ENCODE measurements around the gene DIDO1. TPM values are rescaled to one million over a fixed set of nuclear protein-coding genes. Genes with fewer than 3 reads are reported as not detected.

DIDO1 gene
- total RNA-seq, 4 donors from 2014 or later = 54.2 to 105 (median 70.7) TPM

DNA sequence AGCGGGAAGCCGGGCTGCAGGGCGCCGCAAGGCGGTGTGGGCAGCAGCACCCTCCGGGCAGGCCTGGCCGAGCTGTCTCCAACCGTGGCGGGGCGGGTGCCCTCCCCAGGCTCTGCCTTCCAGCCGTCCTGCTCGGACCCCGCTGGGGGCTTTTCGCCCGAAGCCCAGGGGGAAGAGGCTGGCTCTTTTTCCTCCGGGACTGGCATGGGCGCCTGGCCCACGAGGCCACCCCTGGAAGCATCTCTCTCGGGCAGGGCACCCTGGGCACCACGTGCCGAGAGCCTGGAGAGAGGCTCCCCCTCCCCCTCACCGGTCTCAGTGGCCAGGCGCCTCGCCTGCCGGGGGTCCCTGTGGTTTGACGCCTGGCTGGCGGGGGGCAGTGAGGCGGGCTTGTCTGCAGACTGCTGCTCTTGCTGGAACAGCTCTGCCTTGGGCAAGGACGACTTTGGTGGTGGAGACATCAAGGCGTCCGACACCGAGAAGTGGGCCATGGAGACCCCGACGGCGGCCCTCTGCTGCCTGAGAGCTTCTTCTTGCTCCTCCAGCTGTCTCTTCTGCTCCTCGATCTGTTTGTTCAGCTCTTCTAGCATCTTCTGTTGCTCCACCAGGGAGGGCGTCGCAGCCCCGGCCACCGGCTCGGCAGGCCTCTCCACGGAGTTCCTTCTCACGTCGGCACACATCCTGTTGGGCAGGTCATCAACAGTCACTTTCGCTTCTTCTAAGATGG, 45.2 kb downstream of the DIDO1 start:
- no peak for DNase-seq (ENCODE audit: low spot score in 2 of 2)
- TF ChIP-seq POLR2A (IDR thresholded peaks at IDR 0.05) = no peak
- TF ChIP-seq, protein P1, sequence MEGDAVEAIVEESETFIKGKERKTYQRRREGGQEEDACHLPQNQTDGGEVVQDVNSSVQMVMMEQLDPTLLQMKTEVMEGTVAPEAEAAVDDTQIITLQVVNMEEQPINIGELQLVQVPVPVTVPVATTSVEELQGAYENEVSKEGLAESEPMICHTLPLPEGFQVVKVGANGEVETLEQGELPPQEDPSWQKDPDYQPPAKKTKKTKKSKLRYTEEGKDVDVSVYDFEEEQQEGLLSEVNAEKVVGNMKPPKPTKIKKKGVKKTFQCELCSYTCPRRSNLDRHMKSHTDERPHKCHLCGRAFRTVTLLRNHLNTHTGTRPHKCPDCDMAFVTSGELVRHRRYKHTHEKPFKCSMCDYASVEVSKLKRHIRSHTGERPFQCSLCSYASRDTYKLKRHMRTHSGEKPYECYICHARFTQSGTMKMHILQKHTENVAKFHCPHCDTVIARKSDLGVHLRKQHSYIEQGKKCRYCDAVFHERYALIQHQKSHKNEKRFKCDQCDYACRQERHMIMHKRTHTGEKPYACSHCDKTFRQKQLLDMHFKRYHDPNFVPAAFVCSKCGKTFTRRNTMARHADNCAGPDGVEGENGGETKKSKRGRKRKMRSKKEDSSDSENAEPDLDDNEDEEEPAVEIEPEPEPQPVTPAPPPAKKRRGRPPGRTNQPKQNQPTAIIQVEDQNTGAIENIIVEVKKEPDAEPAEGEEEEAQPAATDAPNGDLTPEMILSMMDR (IDR thresholded peaks at IDR 0.05) = no peak
- no peak overlapping the region for H3K4me3 ChIP-seq (ENCODE audit: low read depth, poor library complexity, severe bottlenecking)
- 94 to 95% methylated on average over 27 to 45 of the region's 45 CpGs for WGBS, 2 donors
- intact Hi-C loops (cut with DNase I; ENCODE audit: low total_unique reads) = no loop called here

DNA sequence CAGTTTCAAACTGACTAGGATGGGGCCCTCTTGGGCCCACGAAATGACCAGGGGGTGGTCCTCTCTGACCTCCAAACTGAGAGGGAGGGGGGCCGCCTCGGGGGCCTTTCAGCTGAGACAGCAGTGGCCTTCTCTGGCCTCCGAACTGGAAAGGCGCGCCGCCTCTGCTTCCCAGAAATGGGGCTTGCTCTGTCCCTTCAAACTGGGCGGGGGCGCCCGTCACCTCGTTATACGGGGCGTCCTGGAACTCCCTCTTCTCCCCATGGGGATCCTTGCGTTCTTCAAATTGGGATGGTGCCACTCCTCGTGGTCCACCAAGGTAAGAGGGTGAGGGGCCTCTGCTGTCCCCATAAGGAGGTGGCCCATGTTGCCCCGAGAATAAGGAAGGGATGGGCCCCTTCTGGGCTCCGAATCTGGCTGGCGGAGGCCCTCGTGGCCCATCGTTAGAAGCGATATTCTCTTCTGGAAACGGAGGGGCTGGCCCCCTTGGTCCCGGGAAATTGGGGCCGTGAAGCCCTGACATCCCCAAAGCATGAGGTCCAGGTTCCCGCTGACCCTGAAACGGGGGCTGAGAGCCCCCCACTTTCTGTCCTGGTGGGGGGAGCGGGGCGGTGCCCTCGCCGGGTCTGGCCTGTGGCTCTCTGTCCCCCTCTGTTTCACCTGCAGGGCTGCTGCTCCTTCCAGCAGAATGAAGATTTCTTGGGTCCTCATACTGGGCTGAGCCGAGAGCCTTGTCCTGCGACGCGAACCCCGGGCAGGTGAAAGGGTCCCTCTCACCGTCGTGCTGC, 46.0 kb downstream of the DIDO1 start:
- intact Hi-C loops (cut with DNase I; ENCODE audit: low total_unique reads) = no loop called here
- WGBS, 2 donors = 92 to 93% methylated on average over 37 of the region's 37 CpGs
- no peak for DNase-seq (ENCODE audit: low spot score in 2 of 2)
- TF ChIP-seq, protein P1 (IDR thresholded peaks at IDR 0.05) = no peak
- TF ChIP-seq POLR2A (IDR thresholded peaks at IDR 0.05) = no peak
- no peak overlapping the region for H3K4me3 ChIP-seq (ENCODE audit: low read depth, poor library complexity, severe bottlenecking)

DNA sequence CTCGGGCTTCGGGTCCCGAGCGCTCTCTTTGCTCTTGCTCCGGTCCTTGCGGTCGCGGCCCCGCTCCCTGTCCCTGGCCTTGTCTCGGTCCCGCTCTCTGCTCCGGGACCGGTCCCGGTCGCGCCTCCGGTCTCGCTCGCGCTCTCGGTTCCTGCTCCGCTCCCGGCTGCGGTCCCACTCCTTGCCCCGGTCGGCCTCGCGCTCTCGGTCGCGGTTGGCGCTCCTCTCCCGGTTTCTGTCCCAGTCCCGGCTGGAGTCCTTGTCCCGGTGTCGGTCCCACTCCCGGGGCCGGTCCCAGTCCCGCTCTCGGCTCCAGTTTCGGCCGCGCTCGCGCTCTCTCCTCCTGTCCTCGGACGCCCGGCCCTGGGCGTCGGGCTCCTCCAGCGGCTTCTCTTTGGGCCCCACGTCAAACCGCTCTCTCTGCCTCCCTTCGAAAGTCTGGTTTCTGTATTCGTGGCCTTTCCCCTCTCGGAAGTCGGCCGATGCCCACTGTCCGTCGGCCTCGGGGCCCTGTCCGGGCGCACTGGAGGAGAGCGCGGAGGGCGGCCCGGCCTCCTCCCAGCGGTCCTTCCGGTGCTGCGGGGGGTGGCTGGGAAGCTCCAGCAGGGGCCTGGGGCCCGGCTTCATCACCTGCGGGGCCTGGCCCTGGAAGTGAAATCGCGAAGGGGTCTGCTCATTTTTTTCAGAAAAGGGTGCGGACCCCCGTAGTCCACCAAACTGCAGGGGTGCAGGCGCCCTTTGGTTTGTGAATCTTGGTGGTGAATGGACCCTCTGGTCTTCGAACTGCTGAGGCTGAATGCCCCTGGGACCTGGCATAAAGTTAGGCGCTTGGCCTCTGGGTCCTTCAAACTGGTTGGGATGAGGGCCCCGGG, 46.8 kb downstream of the DIDO1 start:
- intact Hi-C loops (cut with DNase I; ENCODE audit: low total_unique reads) = loop anchor here (10.0 kb wide), 1 partner anchor 125 kb away; the partner anchor contains the start of gene BHLHE23
- 80 to 81% methylated on average over 77 to 80 of the region's 80 CpGs for WGBS, 2 donors
- no peak overlapping the region for H3K4me3 ChIP-seq (ENCODE audit: low read depth, poor library complexity, severe bottlenecking)
- no peak for DNase-seq (ENCODE audit: low spot score in 2 of 2)
- no peak for TF ChIP-seq POLR2A (IDR thresholded peaks at IDR 0.05)
- TF ChIP-seq, protein P1 (IDR thresholded peaks at IDR 0.05) = no peak

- intact Hi-C loops (cut with DNase I; ENCODE audit: low total_unique reads) = loop anchor here (10.0 kb wide), 1 partner anchor 126 kb away; the partner anchor contains the start of gene BHLHE23
- DNase-seq (ENCODE audit: low spot score in 2 of 2) = no peak
- 86 to 87% methylated on average over 20 of the region's 20 CpGs for WGBS, 2 donors
- no peak overlapping the region for H3K4me3 ChIP-seq (ENCODE audit: low read depth, poor library complexity, severe bottlenecking)
- TF ChIP-seq, protein P1 (IDR thresholded peaks at IDR 0.05) = no peak
- TF ChIP-seq POLR2A (IDR thresholded peaks at IDR 0.05) = no peak
Measured at GRCh38 chr20:62878244-62879038, 47.9 kb downstream of the DIDO1 start.

All from lower leg skin (tissue), 4 donors.